Left hindlimb (tissue), 1 donor: ENCODE measurements around the gene NCK2.
"Not testable (repeated sequence)": the region's sequence is repeated elsewhere in the genome, so short reads cannot be mapped to it uniquely, and the experiment has no call there.

ENCODE experiments used
- DNase-seq: peaks from one replicate; pipeline ENCODE4 v3.0.0-alpha.2; 2018

The NCK2 gene

GRCh38 chr2:105757433-105757832 lies 12.7 kb downstream of the NCK2 start:
- DNase-seq = no peak

GRCh38 chr2:105760191-105760590 lies 15.5 kb downstream of the NCK2 start:
- no peak for DNase-seq

DNA sequence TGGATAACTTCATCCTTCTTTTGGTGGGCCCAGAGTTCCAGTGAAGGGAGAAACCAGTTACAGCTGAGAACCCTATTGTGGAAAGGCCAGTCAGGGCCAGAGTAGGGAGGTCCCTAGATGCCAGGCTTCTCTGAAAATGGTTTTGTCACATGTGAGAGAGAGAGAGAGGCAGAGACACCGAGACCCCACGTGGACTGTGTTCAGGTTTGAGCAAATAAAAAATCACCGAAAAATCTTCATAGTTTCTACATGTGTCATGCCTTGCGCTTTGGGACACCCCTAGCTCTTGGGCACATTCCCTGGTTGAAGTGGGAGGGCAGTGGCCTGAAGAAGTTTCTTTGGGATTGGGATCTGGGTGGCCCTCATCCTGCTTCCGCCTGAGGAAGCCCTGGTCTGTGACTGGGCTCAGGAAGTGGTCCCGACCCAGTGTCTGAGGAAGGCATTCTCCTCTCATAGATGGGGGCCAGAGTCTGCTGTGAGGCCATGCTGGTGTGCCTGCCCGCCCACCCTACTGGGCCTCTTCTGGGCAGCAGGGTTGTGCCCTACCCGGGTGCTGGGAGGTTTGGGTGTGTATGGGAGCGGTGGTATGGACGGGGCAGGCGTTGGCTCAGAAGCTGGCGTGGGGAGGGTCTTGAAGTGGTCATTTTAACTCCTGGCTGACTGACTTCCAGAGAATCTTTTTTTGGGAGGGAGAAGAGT lies 16.1 kb downstream of the NCK2 start:
- DNase-seq = no peak

GRCh38 chr2:105761931-105762515 lies 17.3 kb downstream of the NCK2 start:
- DNase-seq = no peak

DNA sequence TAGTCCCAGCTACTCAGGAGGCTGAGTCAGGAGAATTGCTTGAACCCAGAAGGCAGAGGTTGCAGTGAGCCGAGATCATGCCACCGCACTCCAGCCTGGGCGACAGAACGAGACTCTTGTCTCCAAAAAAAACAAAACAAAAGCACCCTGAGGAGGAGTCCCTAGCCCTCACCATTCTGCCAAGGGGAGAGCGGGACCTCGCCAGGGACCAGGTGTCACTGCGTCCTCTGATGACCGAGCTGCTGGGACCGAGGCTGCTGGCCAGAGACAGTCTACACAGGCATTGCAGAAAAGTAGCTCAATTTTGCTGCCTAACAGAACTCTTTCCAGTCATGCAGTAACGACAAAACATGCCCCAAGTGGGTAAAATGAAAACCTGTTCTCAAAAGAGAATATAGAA lies 18.4 kb downstream of the NCK2 start:
- no peak for DNase-seq

DNA sequence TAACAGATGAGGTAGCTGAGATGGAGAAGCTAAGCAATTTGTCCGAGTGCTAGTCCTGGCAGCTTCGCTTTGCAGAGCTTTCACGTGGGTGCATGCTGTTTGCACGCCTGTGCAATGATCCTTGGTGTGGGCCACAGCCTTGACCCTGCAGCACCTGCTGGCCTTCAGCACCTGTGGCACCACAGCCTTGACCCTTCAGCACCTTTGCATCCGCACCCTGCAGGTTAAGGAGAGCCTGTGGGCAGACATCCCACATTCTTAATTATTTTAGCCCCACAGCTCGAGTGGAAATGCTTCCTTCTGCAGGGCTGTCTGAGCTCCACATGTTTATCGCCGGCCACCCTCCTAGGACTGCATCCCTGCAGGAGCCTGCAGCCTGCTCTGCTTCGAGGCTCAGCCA lies 19.3 kb downstream of the NCK2 start:
- no peak for DNase-seq

GRCh38 chr2:105765415-105766299 lies 20.9 kb downstream of the NCK2 start:
- DNase-seq = no peak

- DNase-seq = no peak
These were observed 21.7 kb downstream of the NCK2 start for GRCh38 chr2:105766300-105766866.

GRCh38 chr2:105768176-105768575 lies 23.5 kb downstream of the NCK2 start:
- no peak for DNase-seq

GRCh38 chr2:105768961-105769452 lies 24.3 kb downstream of the NCK2 start:
- DNase-seq = no peak

- no peak for DNase-seq
These were observed 24.8 kb downstream of the NCK2 start for GRCh38 chr2:105769504-105769903.

GRCh38 chr2:105770149-105770548 lies 25.4 kb downstream of the NCK2 start:
- no peak for DNase-seq

GRCh38 chr2:105771291-105771690 lies 26.6 kb downstream of the NCK2 start:
- not testable (repeated sequence) for DNase-seq

DNA sequence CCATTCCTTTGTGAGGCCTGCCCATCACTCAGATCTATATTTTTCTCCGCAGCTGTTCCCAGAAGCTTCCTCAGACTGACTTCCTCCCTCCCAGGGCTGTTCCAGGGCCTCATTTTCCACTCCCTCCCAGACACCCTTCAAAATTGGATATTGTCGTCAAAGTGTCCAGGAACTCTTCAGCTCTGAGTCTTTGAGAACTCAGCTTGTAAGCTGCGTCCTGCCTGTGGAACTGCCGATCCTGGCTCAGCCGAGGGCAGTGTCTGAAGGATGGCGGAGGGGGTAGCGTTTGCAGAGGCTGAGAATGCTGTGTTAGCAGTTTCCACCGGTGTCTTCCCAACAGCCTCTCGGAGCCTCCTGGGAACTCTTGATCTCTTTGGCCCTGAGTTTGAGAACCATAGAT lies 27.1 kb downstream of the NCK2 start:
- DNase-seq = peak; percentile 67

GRCh38 chr2:105772362-105772761 lies 27.6 kb downstream of the NCK2 start:
- DNase-seq = no peak

DNA sequence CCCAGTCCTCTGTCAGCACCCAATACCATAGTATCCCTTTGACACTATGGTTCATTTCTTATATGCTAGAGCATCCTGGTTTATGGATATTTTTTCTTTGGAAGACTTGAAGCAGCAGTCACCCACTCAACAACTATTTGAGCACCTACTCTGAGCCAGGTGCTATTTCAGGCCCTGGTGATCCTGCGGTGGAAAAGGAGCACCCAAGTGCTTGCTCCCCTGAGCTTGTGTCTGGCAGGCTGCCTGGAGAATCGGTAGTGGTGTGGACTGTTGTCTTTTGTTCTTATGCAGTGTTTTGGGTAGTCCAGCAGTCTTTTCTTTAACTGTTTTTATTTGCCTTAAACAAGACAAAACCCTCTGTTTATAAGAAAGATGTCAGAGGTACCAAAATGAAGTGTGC lies 28.9 kb downstream of the NCK2 start:
- no peak for DNase-seq

DNA sequence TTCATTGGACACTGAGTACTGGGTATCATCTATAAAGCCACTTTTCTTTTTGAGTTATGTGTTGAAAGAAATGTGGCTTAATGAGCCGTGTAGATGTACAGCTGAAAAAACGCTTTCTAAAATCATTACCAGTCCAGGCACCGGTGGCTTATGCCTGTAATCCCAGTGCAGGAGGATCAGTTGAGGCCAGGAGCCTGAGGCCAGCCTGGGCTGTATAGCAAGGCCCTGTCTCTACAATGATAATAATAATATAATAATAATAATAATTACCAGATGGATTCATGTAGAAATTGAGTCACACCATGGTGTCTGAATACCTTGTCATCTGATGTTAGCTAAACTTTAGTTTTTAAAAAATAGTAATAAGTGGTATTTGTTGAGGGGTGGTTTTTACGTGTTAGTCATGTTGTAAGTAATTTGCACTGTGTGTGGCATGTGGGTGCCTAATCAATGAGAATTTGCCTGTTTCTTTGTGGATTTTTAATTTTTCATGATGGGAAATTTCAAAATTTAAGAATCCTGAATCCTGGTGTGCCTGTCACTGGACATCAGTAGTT lies 30.1 kb downstream of the NCK2 start:
- DNase-seq = no peak

DNA sequence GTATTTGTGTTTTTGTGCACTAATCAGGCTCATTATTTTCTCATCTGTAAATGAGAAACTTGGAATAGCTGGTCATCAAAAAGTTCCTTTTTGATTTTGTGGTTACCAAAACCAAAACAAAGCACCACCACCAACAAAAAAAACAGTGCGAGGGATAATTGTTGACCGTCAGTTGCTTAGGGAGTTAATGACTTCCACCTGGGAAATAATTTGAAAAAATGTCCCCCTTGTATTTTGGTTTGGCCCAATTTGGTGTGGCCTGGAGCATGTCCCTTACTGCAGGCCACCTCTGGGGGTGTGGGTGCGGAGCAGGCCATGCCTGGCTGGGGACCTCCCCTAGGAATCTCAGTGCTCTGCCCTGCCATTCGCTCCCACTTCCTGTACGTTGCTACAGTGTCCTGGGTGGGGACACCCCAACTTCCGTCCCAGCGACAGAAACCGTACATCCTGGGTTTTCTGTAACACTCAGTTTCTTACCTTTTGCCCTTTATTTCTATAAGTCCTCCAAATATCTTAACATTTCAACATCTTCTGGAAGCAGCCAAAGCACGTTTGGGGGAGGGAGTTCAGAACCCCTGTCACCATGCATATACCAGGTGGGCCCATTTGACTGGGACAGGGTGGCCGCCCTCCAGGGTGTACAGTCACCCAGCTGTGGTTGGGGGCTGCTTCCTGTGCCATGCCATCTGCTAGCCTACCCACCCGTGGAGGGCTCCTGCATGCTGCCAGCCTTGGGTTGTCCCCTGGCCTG lies 31.3 kb downstream of the NCK2 start:
- DNase-seq = no peak

DNA sequence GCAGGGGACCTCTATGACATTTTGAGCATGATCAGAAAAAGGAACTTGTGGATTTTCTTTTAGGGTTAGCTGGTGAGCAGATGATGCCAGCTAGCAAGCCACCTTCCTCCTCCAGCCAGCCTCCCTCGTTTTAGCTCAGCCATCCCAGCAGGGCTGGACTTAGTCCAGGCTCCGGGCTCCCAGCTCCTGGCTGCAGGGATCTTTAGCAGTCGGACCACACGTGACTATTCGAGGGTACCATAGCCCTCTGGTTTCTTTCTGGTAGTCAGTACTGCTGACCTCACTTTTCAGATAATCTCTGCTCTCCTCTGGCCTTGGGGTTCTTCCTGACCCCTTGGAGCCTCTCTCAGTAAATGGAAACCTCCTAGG lies 31.8 kb downstream of the NCK2 start:
- no peak for DNase-seq

GRCh38 chr2:105777031-105777482 lies 32.3 kb downstream of the NCK2 start:
- no peak for DNase-seq

- DNase-seq = no peak
These were observed 32.9 kb downstream of the NCK2 start for GRCh38 chr2:105777506-105778055.

DNA sequence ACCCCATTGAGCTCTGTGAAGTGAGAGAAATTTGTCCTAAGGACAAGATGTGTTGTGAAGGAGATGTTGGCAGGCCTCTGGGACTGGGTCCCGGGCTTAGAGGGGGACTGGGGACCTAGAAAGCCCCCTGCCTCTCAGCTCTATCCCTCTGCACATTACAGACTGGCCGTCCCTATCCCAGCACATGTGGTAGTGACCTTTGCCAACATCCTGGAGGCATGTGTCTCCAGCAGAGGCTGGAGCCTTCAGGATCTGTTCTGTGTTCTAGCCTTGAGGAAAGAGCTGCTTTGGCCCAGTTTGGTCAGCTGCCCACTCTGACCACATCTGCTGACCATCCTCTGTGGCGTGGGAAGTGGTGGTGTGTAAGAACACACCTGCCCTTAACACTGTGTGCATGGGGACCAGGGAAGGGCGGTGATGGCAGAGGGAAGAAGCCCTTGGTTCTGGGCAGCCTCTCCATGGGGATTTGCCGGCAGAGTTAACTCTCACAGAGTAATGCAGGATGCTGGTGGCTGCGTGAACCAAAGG lies 33.4 kb downstream of the NCK2 start:
- no peak for DNase-seq
